SK-N-SH (cell line): ENCODE results near the gene ACADS. TPM values are rescaled to one million over a fixed set of nuclear protein-coding genes. Genes with fewer than 3 reads are reported as not detected.
A peak's percentile ranks its signal among the peaks of the same experiment; 100 is the strongest.

Source experiments
- CTCF ChIA-PET: fragments of 300-600, 350-600 bp; formaldehyde crosslinking; extraction: SDS; loops from one replicate; lab custom pipeline; 2021; lab: Yijun Ruan, JAX
- POLR2A ChIA-PET: fragments of 350-600 bp; sonication (Branson Sonifier 250); formaldehyde crosslinking; extraction: SDS; loops from one replicate; lab custom pipeline; 2020; ENCODE audit warnings: antibody characterized with exemption, inconsistent platforms; lab: Yijun Ruan, JAX
- DNase-seq: peaks from one replicate; pipeline ENCODE4 v3.0.0; 2012
- H2AFZ ChIP-seq: fragments of 200-600 bp; sonication (generic); 2 replicates; pipeline ENCODE4 v1.8.1; 2016; ENCODE audit warnings: antibody characterized with exemption, mild to moderate bottlenecking, low read depth
- H3F3A ChIP-seq: fragments of 200-600 bp; sonication (generic); replicated peaks from 2 replicates; pipeline ENCODE3; 2016; ENCODE audit warnings: antibody characterized with exemption, mild to moderate bottlenecking; ENCODE audit not compliant: insufficient read depth
- H3K27ac ChIP-seq, 2 experiments: fragments of 200-500 bp in 1 of 2; fragments of 200-600 bp in 1 of 2; sonication (Bioruptor generic) in 1 of 2; sonication (generic), shearing (Covaris generic) in 1 of 2; 2 replicates each; pipeline versions ENCODE4 v1.5.1 to v1.6.1; 2014 to 2016; ENCODE audit warnings: low read depth in 2 of 2, inconsistent platforms in 1 of 2, low read length in 1 of 2, mild to moderate bottlenecking in 1 of 2, mixed read lengths in 1 of 2
- H3K27me3 ChIP-seq: fragments of 200-600 bp; sonication (generic), shearing (Covaris generic); 2 replicates; pipeline ENCODE4 v1.6.1; 2016; ENCODE audit warnings: mixed run types; ENCODE audit not compliant: insufficient read depth
- H3K36me3 ChIP-seq, 2 experiments: fragments of 200-500 bp in 1 of 2; fragments of 200-600 bp in 1 of 2; sonication (Bioruptor generic) in 1 of 2; sonication (generic) in 1 of 2; replicated peaks in 1 of 2; 2 replicates each; pipeline versions ENCODE3 to v1.5.1; 2014 to 2016; ENCODE audit warnings: low read length in 1 of 2, mild to moderate bottlenecking in 1 of 2; ENCODE audit not compliant: insufficient read depth in 2 of 2, control insufficient read depth in 1 of 2
- H3K4me1 ChIP-seq, 2 experiments: fragments of 200-500 bp in 1 of 2; fragments of 200-600 bp in 1 of 2; sonication (Bioruptor generic) in 1 of 2; sonication (generic), shearing (Covaris generic) in 1 of 2; 2 replicates each; pipeline versions ENCODE4 v1.5.1 to v1.6.1; 2014 to 2016; ENCODE audit warnings: low read depth in 1 of 2, low read length in 1 of 2, mixed run types in 1 of 2; ENCODE audit not compliant: insufficient read depth in 2 of 2, control insufficient read depth in 1 of 2
- H3K4me2 ChIP-seq: fragments of 200-600 bp; sonication (generic), shearing (Covaris generic); 2 replicates; pipeline ENCODE4 v1.6.1; 2017; ENCODE audit warnings: mixed run types
- H3K4me3 ChIP-seq, 2 experiments: fragments of 200-500 bp in 1 of 2; fragments of 200-600 bp in 1 of 2; sonication (Bioruptor generic) in 1 of 2; sonication (generic), shearing (Covaris generic) in 1 of 2; 2 replicates each; pipeline versions ENCODE4 v1.5.1 to v1.8.1; 2014 to 2016; ENCODE audit warnings: low read depth in 2 of 2, inconsistent platforms in 1 of 2, low read length in 1 of 2, mild to moderate bottlenecking in 1 of 2, mixed read lengths in 1 of 2, moderate library complexity in 1 of 2
- H3K79me2 ChIP-seq: fragments of 200-600 bp; sonication (generic); 2 replicates; pipeline ENCODE4 v1.8.1; 2017; ENCODE audit warnings: mild to moderate bottlenecking; ENCODE audit not compliant: insufficient read depth
- H3K9ac ChIP-seq: fragments of 200-600 bp; sonication (generic); 2 replicates; pipeline ENCODE4 v1.6.1; 2017; ENCODE audit warnings: mixed run types
- H3K9me2 ChIP-seq: fragments of 200-600 bp; sonication (generic); 2 replicates; pipeline ENCODE4 v1.6.1; 2017; ENCODE audit warnings: mixed run types
- H3K9me3 ChIP-seq: fragments of 200-600 bp; sonication (generic); 2 replicates; pipeline ENCODE4 v1.6.1; 2017; ENCODE audit warnings: mixed run types, mild to moderate bottlenecking, moderate library complexity
- H4K20me1 ChIP-seq: fragments of 200-600 bp; sonication (generic); 2 replicates; pipeline ENCODE4 v1.6.1; 2017; ENCODE audit warnings: mild to moderate bottlenecking, mixed run types; ENCODE audit not compliant: insufficient read depth
- CTCF ChIP-seq: fragments of 200-600 bp; sonication (generic); IDR thresholded peaks from 2 replicates; pipeline ENCODE4 v1.6.1; 2017; ENCODE audit warnings: antibody characterized with exemption, mild to moderate bottlenecking, moderate library complexity
- ELF1 ChIP-seq: IDR thresholded peaks from 2 replicates; pipeline ENCODE4 v1.4.0; 2012
- EP300 ChIP-seq, 2 experiments: IDR thresholded peaks; 2 replicates each; pipeline versions ENCODE4 v1.4.0 to v1.6.1; 2012; ENCODE audit warnings: borderline replicate concordance in 1 of 2, low read depth in 1 of 2, low read length in 1 of 2
- EZH2phosphoT487 ChIP-seq: fragments of 200-600 bp; sonication (generic); IDR thresholded peaks from 2 replicates; pipeline ENCODE4 v1.6.1; 2017; ENCODE audit warnings: low read depth, mixed run types, mild to moderate bottlenecking, antibody characterized with exemption, moderate library complexity, borderline replicate concordance
- FOSL2 ChIP-seq: IDR thresholded peaks from 2 replicates; pipeline ENCODE4 v1.4.0; 2012; ENCODE audit warnings: low read depth, mild to moderate bottlenecking, moderate library complexity, borderline replicate concordance
- FOXJ3 ChIP-seq: sonication (generic); formaldehyde crosslinking; IDR thresholded peaks from 2 replicates; pipeline ENCODE4 v1.5.1; 2020; ENCODE audit warnings: mild to moderate bottlenecking, missing genetic modification reagents
- FOXM1 ChIP-seq: IDR thresholded peaks from 2 replicates; pipeline ENCODE4 v1.4.0; 2012; ENCODE audit warnings: low read depth, mild to moderate bottlenecking
- GATA2 ChIP-seq: sonication (generic); formaldehyde crosslinking; IDR thresholded peaks from 2 replicates; pipeline ENCODE4 v1.5.0; 2020; ENCODE audit warnings: mild to moderate bottlenecking, missing genetic modification reagents
- IRF3 ChIP-seq: fragments of 150-350 bp; IDR thresholded peaks from 2 replicates; pipeline ENCODE4 v1.6.1; 2016; ENCODE audit warnings: mild to moderate bottlenecking, low read depth, low read length
- JUND ChIP-seq: IDR thresholded peaks from 2 replicates; pipeline ENCODE4 v1.4.0; 2012
- MAX ChIP-seq: IDR thresholded peaks from 2 replicates; pipeline ENCODE4 v1.4.0; 2012; ENCODE audit warnings: low read depth
- NFIC ChIP-seq: IDR thresholded peaks from 2 replicates; pipeline ENCODE4 v1.4.0; 2012; ENCODE audit warnings: borderline replicate concordance
- PBX3 ChIP-seq: IDR thresholded peaks from 2 replicates; pipeline ENCODE4; 2012
- POLR2AphosphoS5 ChIP-seq: IDR thresholded peaks from 2 replicates; pipeline ENCODE4 v1.6.1; 2012; ENCODE audit warnings: low read depth, low read length
- RAD21 ChIP-seq: IDR thresholded peaks from 2 replicates; pipeline ENCODE4 v1.6.1; 2012; ENCODE audit warnings: mild to moderate bottlenecking, low read length
- RFX5 ChIP-seq: IDR thresholded peaks from 2 replicates; pipeline ENCODE4 v1.6.1; 2012; ENCODE audit warnings: mild to moderate bottlenecking, improper control_type of control experiment, low read length
- RXRA ChIP-seq: IDR thresholded peaks from 2 replicates; pipeline ENCODE4 v1.4.0; 2012; ENCODE audit warnings: low read depth, mild to moderate bottlenecking, borderline replicate concordance
- SIN3A ChIP-seq: IDR thresholded peaks from 2 replicates; pipeline ENCODE4 v1.6.1; 2012; ENCODE audit warnings: low read depth, mild to moderate bottlenecking, low read length, moderate library complexity, borderline replicate concordance
- SMC3 ChIP-seq: IDR thresholded peaks from 2 replicates; pipeline ENCODE4 v1.6.1; 2012; ENCODE audit warnings: low read depth, low read length, improper control_type of control experiment
- TAF1 ChIP-seq: IDR thresholded peaks from 2 replicates; pipeline ENCODE4 v1.6.1; 2012; ENCODE audit warnings: low read depth, mild to moderate bottlenecking, low read length, moderate library complexity, borderline replicate concordance
- TCF12 ChIP-seq: IDR thresholded peaks from 2 replicates; pipeline ENCODE4 v1.4.0; 2012
- TEAD4 ChIP-seq: IDR thresholded peaks from 2 replicates; pipeline ENCODE4 v1.4.0; 2012; ENCODE audit warnings: mild to moderate bottlenecking, borderline replicate concordance; ENCODE audit not compliant: insufficient read depth
- USF1 ChIP-seq: IDR thresholded peaks from 2 replicates; pipeline ENCODE4 v1.4.0; 2012; ENCODE audit warnings: low read depth, borderline replicate concordance
- YY1 ChIP-seq: IDR thresholded peaks from 2 replicates; pipeline ENCODE4 v1.4.0; 2012; ENCODE audit warnings: low read depth, mild to moderate bottlenecking
- WGBS: methylation state at CpG from one replicate; pipeline ENCODE4 v1.1.6; 2017; ENCODE audit warnings: low lambda C conversion rate; 5-methylcytosine and 5-hydroxymethylcytosine counted together
- polyA plus RNA-seq, 3 experiments: library from polyadenylated mRNA; depleted of rRNA; stranded (reverse); fragments of >200 nt; gene quantifications; 2 replicates each; pipeline ENCODE4 v1.2.3, GENCODE V29; 2012

Gene ACADS
- polyA plus RNA-seq, 1 of the 3 experiments (the other 2 are of a cell fraction) = 4.9 TPM

- TF ChIP-seq EZH2phosphoT487 = no peak
- TF ChIP-seq SIN3A = no peak
- no peak for TF ChIP-seq IRF3
- no peak for TF ChIP-seq GATA2 (CRISPR knock-in tag)
- TF ChIP-seq JUND = peak; percentile 59; the same call in 1 of the 2 replicates
- TF ChIP-seq ELF1 = peak; percentile 27; the same call in 1 of the 2 replicates
- no peak for TF ChIP-seq YY1
- no peak for TF ChIP-seq FOXJ3 (CRISPR knock-in tag)
- no peak; the same call in 1 of the 2 replicates for TF ChIP-seq MAX
- TF ChIP-seq SMC3 = no peak
- TF ChIP-seq USF1 = no peak
- peak; percentile 61 for TF ChIP-seq TCF12
- no peak for TF ChIP-seq POLR2AphosphoS5
- no peak for TF ChIP-seq CTCF
- TF ChIP-seq FOXM1 = peak; percentile 63; the same call in 1 of the 2 replicates
- TF ChIP-seq NFIC = no peak
- peak in 1 of 2 experiments; percentile 27; a peak in 1 of 4 replicates for TF ChIP-seq EP300 (IDR thresholded peaks at IDR 0.05; ENCODE audit: borderline replicate concordance in 1 of 2, low read depth in 1 of 2, low read length in 1 of 2)
- peak; percentile 75; the same call in 1 of the 2 replicates for TF ChIP-seq FOSL2
- no peak for TF ChIP-seq RFX5
These were observed 57.6 kb downstream of the ACADS start (continued) for GRCh38 chr12:120783197-120783596.

- Histone ChIP-seq H3K9me3 (no peaks in the 10 kb centered on the region), H3K4me1 (peaks cover 0 to 15% of the 10 kb centered on the region in 2 experiments; a peak in 2 of 4 replicates), H3K9me2 (no peaks in the 10 kb centered on the region), H3K4me2 (no peak overlapping the region), H3K27me3 (no peaks in the 10 kb centered on the region), H3K4me3 (no peak overlapping the region), H3F3A (peaks cover 28% of the 10 kb centered on the region), H2AFZ (no peak overlapping the region), H3K79me2 (no peaks in the 10 kb centered on the region), H3K9ac (no peak overlapping the region), H3K36me3 (peaks cover 10 to 16% of the 10 kb centered on the region in 2 experiments), H3K27ac (no peak overlapping the region), H4K20me1 (no peaks in the 10 kb centered on the region; the same call in 1 of the 2 replicates)
- ChIA-PET POLR2A (no interaction called here), CTCF (interaction anchor here (0.7 kb wide), 1 partner anchor 13 kb away, joined by 3 read pairs; no protein-coding TSS in a partner anchor)
- WGBS = 99% methylated on average over 3 of the region's 3 CpGs
- no peak for DNase-seq
- no peak for TF ChIP-seq MAX
- no peak for TF ChIP-seq FOXJ3 (CRISPR knock-in tag)
- no peak for TF ChIP-seq ELF1
- TF ChIP-seq SIN3A = no peak
- TF ChIP-seq FOSL2 = no peak
- TF ChIP-seq YY1 = no peak
- TF ChIP-seq RAD21 = no peak
- TF ChIP-seq PBX3 = no peak
- TF ChIP-seq TAF1 = no peak
- no peak for TF ChIP-seq RXRA
- TF ChIP-seq EZH2phosphoT487 = no peak
- no peak for TF ChIP-seq EP300 (IDR thresholded peaks at IDR 0.05; ENCODE audit: borderline replicate concordance in 1 of 2, low read depth in 1 of 2, low read length in 1 of 2)
- TF ChIP-seq TCF12 = no peak
- TF ChIP-seq TEAD4 = no peak
These were observed 59.2 kb downstream of the ACADS start for GRCh38 chr12:120784804-120785203.
